K562 (cell line): ENCODE data around the gene TLK2. TPM values are rescaled to one million over a fixed set of nuclear protein-coding genes. Genes with fewer than 3 reads are reported as not detected.

Experiments used
- ATAC-seq: fragments of 200-7000 bp; cut with Tn5 transposase; 3 replicates; pipeline ENCODE4 v1.9.1; 2020; ENCODE audit warnings: moderate library complexity
- BruUV-seq: library from RNA; stranded (reverse); fragments of 400-500 nt; replicated peaks from 2 replicates; lab custom pipeline; 2021; lab: Mats Ljungman, UMichigan
- CTCF ChIA-PET: fragments of 300-600 bp; formaldehyde crosslinking; extraction: SDS; loops from one replicate; lab custom pipeline; 2021; ENCODE audit warnings: low intra/inter-chr PET ratio; lab: Yijun Ruan, JAX
- POLR2A ChIA-PET: fragments of 300-600, 350-650 bp; sonication (Branson Sonifier 250); formaldehyde crosslinking; extraction: SDS; loops from one replicate; lab custom pipeline; 2021; ENCODE audit warnings: antibody characterized with exemption, inconsistent platforms; lab: Yijun Ruan, JAX
- DNase-seq, 4 experiments: peaks; one replicate each; pipeline versions ENCODE4 v3.0.0 to v3.0.0-alpha.2; 2011 to 2018; ENCODE audit warnings: low spot score in 3 of 4, mixed read lengths in 3 of 4; ENCODE audit errors: extremely low read depth in 1 of 4
- FAIRE-seq: peaks from 2 replicates; lab custom pipeline; 2011; peaks lifted over from hg19 to GRCh38; lab: Jason Lieb, UNC
- H2AFZ ChIP-seq: 2 replicates; pipeline ENCODE4 v1.6.0; 2011; ENCODE audit warnings: low read depth, low read length, control low read depth, inconsistent platforms
- H3K27ac ChIP-seq: fragments of 200-600 bp; 3 replicates; pipeline ENCODE4 v1.8.0; 2011; ENCODE audit warnings: low read depth, mild to moderate bottlenecking, control low read depth, inconsistent platforms, low read length, moderate library complexity, mixed read lengths; ENCODE audit errors: extremely low read depth
- H3K27me3 ChIP-seq, 2 experiments: fragments of 300-600 bp in 1 of 2; 2 replicates in 1 of 2; 3 replicates in 1 of 2; pipeline versions ENCODE4 v1.6.0 to v1.8.0; 2011; ENCODE audit warnings: inconsistent platforms in 2 of 2, low read length in 2 of 2, mild to moderate bottlenecking in 1 of 2, mixed read lengths in 1 of 2, moderate library complexity in 1 of 2; ENCODE audit not compliant: control insufficient read depth in 2 of 2, insufficient read depth in 2 of 2
- H3K36me3 ChIP-seq: fragments of 300-600 bp; 3 replicates; pipeline ENCODE4 v1.8.0; 2011; ENCODE audit warnings: mild to moderate bottlenecking, low read length, inconsistent platforms; ENCODE audit not compliant: control insufficient read depth, insufficient read depth
- H3K4me1 ChIP-seq, 2 experiments: fragments of 200-600 bp in 1 of 2; replicated peaks in 1 of 2; 2 replicates in 1 of 2; 3 replicates in 1 of 2; pipeline versions ENCODE4 v1.5.1 to v1.8.0; 2011; ENCODE audit warnings: inconsistent platforms in 2 of 2, low read length in 2 of 2, mild to moderate bottlenecking in 1 of 2, mixed read lengths in 1 of 2, moderate library complexity in 1 of 2; ENCODE audit not compliant: control insufficient read depth in 2 of 2, insufficient read depth in 2 of 2
- H3K4me2 ChIP-seq: 2 replicates; pipeline ENCODE4 v1.6.1; 2011; ENCODE audit warnings: low read length, control low read depth, inconsistent platforms, mixed read lengths; ENCODE audit not compliant: insufficient read depth
- H3K4me3 ChIP-seq: fragments of 200-600 bp; sonication (generic), shearing (Covaris generic); 2 replicates; pipeline ENCODE4 v1.5.1; 2016; ENCODE audit warnings: control low read depth, inconsistent platforms
- H3K79me2 ChIP-seq: fragments of 200-600 bp; 3 replicates; pipeline ENCODE4 v1.8.0; 2011; ENCODE audit warnings: low read length, inconsistent platforms; ENCODE audit not compliant: control insufficient read depth, insufficient read depth
- H3K9ac ChIP-seq, 2 experiments: 2 replicates each; pipeline versions ENCODE4 v1.6.0 to v1.6.1; 2011; ENCODE audit warnings: low read depth in 2 of 2, low read length in 2 of 2, control low read depth in 1 of 2, inconsistent platforms in 1 of 2, mild to moderate bottlenecking in 1 of 2, mixed read lengths in 1 of 2; ENCODE audit not compliant: insufficient read depth in 1 of 2
- H3K9me1 ChIP-seq: one replicate; pipeline ENCODE4 v1.6.0; 2011; ENCODE audit warnings: inconsistent platforms, mild to moderate bottlenecking, low read length, moderate library complexity; ENCODE audit not compliant: control insufficient read depth, insufficient read depth
- H3K9me3 ChIP-seq: replicated peaks from 2 replicates; pipeline ENCODE4 v1.5.1; 2011; ENCODE audit warnings: low read depth, low read length, inconsistent platforms; ENCODE audit not compliant: control insufficient read depth, insufficient read depth
- H4K20me1 ChIP-seq: replicated peaks from 2 replicates; pipeline ENCODE4 v1.6.1; 2011; ENCODE audit warnings: low read length, inconsistent platforms, mixed read lengths; ENCODE audit not compliant: control insufficient read depth, insufficient read depth
- ADNP ChIP-seq: fragments of 200-800 bp; sonication (Bioruptor generic); IDR thresholded peaks from 2 replicates; pipeline ENCODE4 v1.6.1; 2016; ENCODE audit warnings: missing genetic modification characterization, missing compliant biosample characterization
- ARID3B ChIP-seq: fragments of 250-450 bp; sonication (Bioruptor Pico); IDR thresholded peaks from 2 replicates; pipeline ENCODE4 v1.4.0; 2020; ENCODE audit warnings: borderline replicate concordance
- BCOR ChIP-seq: fragments of 450-650 bp; IDR thresholded peaks from 2 replicates; pipeline ENCODE4 v1.6.1; 2016
- DPF2 ChIP-seq: fragments of 450-650 bp; IDR thresholded peaks from 2 replicates; pipeline ENCODE4 v1.6.1; 2016
- HMGN3 ChIP-seq: IDR thresholded peaks from 2 replicates; pipeline ENCODE4 v1.6.1; 2011; ENCODE audit warnings: borderline replicate concordance, low read depth, mild to moderate bottlenecking, mixed read lengths, low read length; ENCODE audit not compliant: insufficient read length; ENCODE audit errors: extremely low read depth
- HMGXB4 ChIP-seq: sonication (generic); formaldehyde crosslinking; IDR thresholded peaks from 2 replicates; pipeline ENCODE4 v1.8.1; 2023; ENCODE audit warnings: mild to moderate bottlenecking, missing genetic modification reagents
- MAFF ChIP-seq: IDR thresholded peaks from 2 replicates; pipeline ENCODE4 v1.6.1; 2012; ENCODE audit warnings: low read length, improper control_type of control experiment
- NCOA6 ChIP-seq: fragments of 450-650 bp; IDR thresholded peaks from 2 replicates; pipeline ENCODE4 v1.6.1; 2017; ENCODE audit warnings: mild to moderate bottlenecking
- SNIP1 ChIP-seq: fragments of 450-650 bp; IDR thresholded peaks from 2 replicates; pipeline ENCODE4 v1.7.1; 2017; ENCODE audit warnings: low read depth, mild to moderate bottlenecking
- TARDBP ChIP-seq: fragments of 450-650 bp; IDR thresholded peaks from 2 replicates; pipeline ENCODE4 v1.6.1; 2016
- ZBTB1 ChIP-seq: sonication (generic); formaldehyde crosslinking; IDR thresholded peaks from 2 replicates; pipeline ENCODE4 v1.8.1; 2023; ENCODE audit warnings: missing genetic modification reagents, low read depth, mild to moderate bottlenecking, borderline replicate concordance
- ZKSCAN8 ChIP-seq: fragments of 200-800 bp; sonication (Bioruptor generic); IDR thresholded peaks from 2 replicates; pipeline ENCODE4 v1.6.1; 2016; ENCODE audit warnings: missing genetic modification characterization, missing compliant biosample characterization
- ZNF263 ChIP-seq: sonication (generic); formaldehyde crosslinking; IDR thresholded peaks from 2 replicates; pipeline ENCODE4 v1.8.0; 2022; ENCODE audit warnings: mild to moderate bottlenecking, missing genetic modification reagents, borderline replicate concordance
- ZNF699 ChIP-seq: fragments of 250-450 bp; sonication (Bioruptor Pico); IDR thresholded peaks from 2 replicates; pipeline ENCODE4 v1.8.0; 2021; ENCODE audit warnings: mild to moderate bottlenecking, moderate library complexity; ENCODE audit not compliant: insufficient replicate concordance
- ZSCAN29 ChIP-seq: fragments of 450-650 bp; IDR thresholded peaks from 2 replicates; pipeline ENCODE4 v1.6.1; 2017
- WGBS: fragments of 100-300 bp; shearing (Covaris generic); methylation state at CpG from one replicate; pipeline ENCODE4 v1.1.6; 2016; ENCODE audit warnings: low coverage, mixed read lengths; ENCODE audit not compliant: insufficient coverage; ENCODE audit errors: missing lambda C conversion rate; 5-methylcytosine and 5-hydroxymethylcytosine counted together
- in situ Hi-C: fragments of 300-500 bp; cut with MboI; formaldehyde crosslinking; loops from 4 replicates; pipeline ENCODE4 v1.15.0; 2018; ENCODE audit warnings: inconsistent platforms, mixed read lengths
- intact Hi-C: fragments of 100-400 bp; cut with micrococcal nuclease; formaldehyde crosslinking; loops from 2 replicates; pipeline ENCODE4 v1.14.2; 2022
- polyA plus RNA-seq, 8 experiments: library from polyadenylated mRNA; depleted of rRNA in 4 of 8; stranded (reverse) in 5 of 8; unstranded in 3 of 8; fragments of >200 nt; fragmentation: Nextera tagmentation in 2 of 8; fragmentation: Illumina TruSeq in 1 of 8; extraction: Ambion mirVana in 2 of 8; extraction: Trizol in 1 of 8; gene quantifications; 2 replicates each; pipeline versions ENCODE4 v1.2.1 to v1.2.3, GENCODE V29; 2011 to 2014; ENCODE audit warnings: inconsistent platforms in 1 of 8, missing spikeins in 1 of 8
- total RNA-seq, 7 experiments: library from RNA; depleted of rRNA in 6 of 7; stranded (reverse); fragments of >200 nt in 6 of 7; fragmentation: Illumina TruSeq in 2 of 7; extraction: Trizol in 2 of 7; gene quantifications; 2 replicates each; pipeline versions ENCODE4 v1.2.1 to v1.2.3, GENCODE V29; 2011 to 2021; ENCODE audit warnings: low replicate concordance in 1 of 7
- TF ChIP-seq, protein P1 (sequence below): fragments of 250-450 bp; sonication (Bioruptor Pico); IDR thresholded peaks from 2 replicates; pipeline ENCODE4 v1.8.0; 2022; ENCODE audit warnings: moderate library complexity, mild to moderate bottlenecking, inconsistent platforms
- TF ChIP-seq, protein P2 (sequence below): sonication (generic); formaldehyde crosslinking; IDR thresholded peaks from 2 replicates; pipeline ENCODE4 v1.8.1; 2023; ENCODE audit warnings: mild to moderate bottlenecking, missing genetic modification reagents

The TLK2 gene
- total and polyA plus RNA-seq, 9 of the 15 experiments (the other 6 are each of a cell fraction or from before 2014, with no cell fraction given), result 10.1 to 51.9 (median 32.4) TPM

DNA sequence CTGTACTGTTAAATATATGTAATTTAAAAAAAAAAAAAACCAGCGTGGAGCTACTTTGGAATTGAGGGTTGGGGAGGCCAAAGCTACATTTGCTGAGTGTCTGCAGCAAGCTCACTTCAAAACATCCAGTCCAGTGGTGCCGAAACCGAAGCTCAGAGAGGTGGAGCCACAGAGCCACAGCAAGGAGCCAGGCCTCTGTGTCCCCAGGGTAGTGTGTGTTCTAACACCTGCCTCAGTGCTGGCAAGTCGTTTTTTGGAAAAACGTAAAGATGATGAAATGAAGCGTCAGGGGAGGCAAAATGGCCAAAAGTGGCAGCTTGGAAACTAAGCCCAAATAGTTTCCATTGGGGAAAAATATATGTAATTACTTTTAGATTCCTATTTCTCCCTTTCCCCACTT, 112.7 kb downstream of the TLK2 start:
- Histone ChIP-seq H3K27ac (no peak overlapping the region), H3K9me3 (peaks cover 11% of the 10 kb centered on the region), H3K9ac (no peak overlapping the region), H3K4me2 (no peak overlapping the region), H2AFZ (no peak overlapping the region), H3K36me3 (peaks cover 45% of the 10 kb centered on the region), H4K20me1 (no peaks in the 10 kb centered on the region), H3K4me1 (no peaks in the 10 kb centered on the region), H3K79me2 (no peaks in the 10 kb centered on the region), H3K4me3 (no peak overlapping the region), H3K9me1 (no peaks in the 10 kb centered on the region), H3K27me3 (no peaks in the 10 kb centered on the region)
- CTCF ChIA-PET, result no interaction called here
- intact Hi-C loops (no loop called here), in situ Hi-C loops (no loop called here)
- POLR2A ChIA-PET, result interaction anchor here (1.0 kb wide), 1 partner anchor 16 kb away, joined by 4 read pairs; no protein-coding TSS in a partner anchor
- no peak for ATAC-seq
- no peak for FAIRE-seq
- no TSS peak for BruUV-seq
- 74% methylated on average over 6 of the region's 6 CpGs for WGBS
- no peak for DNase-seq
- no peak for TF ChIP-seq DPF2
- no peak for TF ChIP-seq ZBTB1
- no peak for TF ChIP-seq HMGXB4 (CRISPR knock-in tag)
- no peak for TF ChIP-seq MAFF
- TF ChIP-seq HMGN3, result no peak
- TF ChIP-seq ZKSCAN8 (CRISPR knock-in tag), result no peak
- no peak for TF ChIP-seq ZSCAN29
- no peak for TF ChIP-seq ARID3B (CRISPR knock-in tag)
- TF ChIP-seq TARDBP, result no peak
- no peak for TF ChIP-seq ADNP (tag)
- TF ChIP-seq ZNF699 (CRISPR knock-in tag), result no peak
- no peak for TF ChIP-seq BCOR
- TF ChIP-seq NCOA6, result no peak
- no peak for TF ChIP-seq SNIP1
- TF ChIP-seq, protein P1, sequence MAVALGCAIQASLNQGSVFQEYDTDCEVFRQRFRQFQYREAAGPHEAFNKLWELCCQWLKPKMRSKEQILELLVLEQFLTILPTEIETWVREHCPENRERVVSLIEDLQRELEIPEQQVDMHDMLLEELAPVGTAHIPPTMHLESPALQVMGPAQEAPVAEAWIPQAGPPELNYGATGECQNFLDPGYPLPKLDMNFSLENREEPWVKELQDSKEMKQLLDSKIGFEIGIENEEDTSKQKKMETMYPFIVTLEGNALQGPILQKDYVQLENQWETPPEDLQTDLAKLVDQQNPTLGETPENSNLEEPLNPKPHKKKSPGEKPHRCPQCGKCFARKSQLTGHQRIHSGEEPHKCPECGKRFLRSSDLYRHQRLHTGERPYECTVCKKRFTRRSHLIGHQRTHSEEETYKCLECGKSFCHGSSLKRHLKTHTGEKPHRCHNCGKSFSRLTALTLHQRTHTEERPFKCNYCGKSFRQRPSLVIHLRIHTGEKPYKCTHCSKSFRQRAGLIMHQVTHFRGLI (CRISPR knock-in tag), result no peak
- no peak for TF ChIP-seq ZNF263 (CRISPR knock-in tag)
- TF ChIP-seq, protein P2, sequence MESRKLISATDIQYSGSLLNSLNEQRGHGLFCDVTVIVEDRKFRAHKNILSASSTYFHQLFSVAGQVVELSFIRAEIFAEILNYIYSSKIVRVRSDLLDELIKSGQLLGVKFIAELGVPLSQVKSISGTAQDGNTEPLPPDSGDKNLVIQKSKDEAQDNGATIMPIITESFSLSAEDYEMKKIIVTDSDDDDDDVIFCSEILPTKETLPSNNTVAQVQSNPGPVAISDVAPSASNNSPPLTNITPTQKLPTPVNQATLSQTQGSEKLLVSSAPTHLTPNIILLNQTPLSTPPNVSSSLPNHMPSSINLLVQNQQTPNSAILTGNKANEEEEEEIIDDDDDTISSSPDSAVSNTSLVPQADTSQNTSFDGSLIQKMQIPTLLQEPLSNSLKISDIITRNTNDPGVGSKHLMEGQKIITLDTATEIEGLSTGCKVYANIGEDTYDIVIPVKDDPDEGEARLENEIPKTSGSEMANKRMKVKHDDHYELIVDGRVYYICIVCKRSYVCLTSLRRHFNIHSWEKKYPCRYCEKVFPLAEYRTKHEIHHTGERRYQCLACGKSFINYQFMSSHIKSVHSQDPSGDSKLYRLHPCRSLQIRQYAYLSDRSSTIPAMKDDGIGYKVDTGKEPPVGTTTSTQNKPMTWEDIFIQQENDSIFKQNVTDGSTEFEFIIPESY, result no peak
